GM12865 (cell line): ENCODE data around the gene MAPK7.

Source experiments
- DNase-seq: peaks from one replicate; pipeline ENCODE4 v3.0.0; 2010; ENCODE audit warnings: low read depth
- H3K4me3 ChIP-seq: 2 replicates; pipeline ENCODE4 v1.5.1; 2011; ENCODE audit warnings: mild to moderate bottlenecking, low read depth, low read length, control low read depth
- CTCF ChIP-seq: IDR thresholded peaks from 2 replicates; pipeline ENCODE4 v1.5.1; 2011; ENCODE audit warnings: low read length, control low read depth, low read depth, inconsistent platforms; ENCODE audit not compliant: insufficient read depth; ENCODE audit errors: missing control alignments

The MAPK7 gene

GRCh38 chr17:19388791-19389785 is 10.8 kb downstream of the MAPK7 start:
- H3K4me3 ChIP-seq: no peak overlapping the region
- no peak for TF ChIP-seq CTCF
- no peak for DNase-seq

GRCh38 chr17:19390951-19391350 is 12.7 kb downstream of the MAPK7 start:
- TF ChIP-seq CTCF: no peak
- H3K4me3 ChIP-seq: no peak overlapping the region
- DNase-seq: no peak

- no peak overlapping the region for H3K4me3 ChIP-seq
- no peak for DNase-seq
- no peak for TF ChIP-seq CTCF
Measured at GRCh38 chr17:19391432-19391831, 13.1 kb downstream of the MAPK7 start.

GRCh38 chr17:19392303-19392702 is 14.0 kb downstream of the MAPK7 start:
- H3K4me3 ChIP-seq: no peak overlapping the region
- no peak for TF ChIP-seq CTCF
- DNase-seq: no peak

- peak; percentile 45 for TF ChIP-seq CTCF
- peak; percentile 46 for DNase-seq
- H3K4me3 ChIP-seq: no peak overlapping the region
Measured at GRCh38 chr17:19397556-19398041, 19.3 kb downstream of the MAPK7 start.

GRCh38 chr17:19398301-19399181 is 20.2 kb downstream of the MAPK7 start:
- TF ChIP-seq CTCF: no peak
- no peak for DNase-seq
- no peak overlapping the region for H3K4me3 ChIP-seq
